NOMO-1 treated with dmso at 0.1 percent for 144 hours (cell line): ENCODE measurements around the gene TALDO1.
"Not testable (repeated sequence)": the region's sequence is repeated elsewhere in the genome, so short reads cannot be mapped to it uniquely, and the experiment has no call there.

ENCODE experiments used
- DNase-seq: peaks from one replicate; lab custom pipeline; 2025; ENCODE audit not compliant: unreplicated experiment; lab: John Stamatoyannopoulos, UW

Gene TALDO1

GRCh38 chr11:733072-733471 lies 14.2 kb upstream of the TALDO1 start:
- DNase-seq: no peak

- not testable (repeated sequence) for DNase-seq
These were observed 12.7 kb upstream of the TALDO1 start for GRCh38 chr11:734541-734940.

- no peak for DNase-seq
These were observed 9.9 kb upstream of the TALDO1 start for GRCh38 chr11:737366-737765.

GRCh38 chr11:737899-738298 lies 9.4 kb upstream of the TALDO1 start:
- not testable (repeated sequence) for DNase-seq

- DNase-seq: no peak
These were observed 5.1 kb upstream of the TALDO1 start for GRCh38 chr11:742156-742546.

GRCh38 chr11:742571-743201 lies 4.6 kb upstream of the TALDO1 start:
- DNase-seq: no peak

GRCh38 chr11:745428-745827 lies 1.8 kb upstream of the TALDO1 start:
- no peak for DNase-seq

GRCh38 chr11:746289-747157 lies 741 bp upstream of the TALDO1 start:
- no peak for DNase-seq

- no peak for DNase-seq
These were observed 719 bp downstream of the TALDO1 start for GRCh38 chr11:748007-748359.

GRCh38 chr11:749731-750130 lies 2.5 kb downstream of the TALDO1 start:
- DNase-seq: no peak

GRCh38 chr11:760236-760635 lies 13.0 kb downstream of the TALDO1 start:
- DNase-seq: no peak

GRCh38 chr11:761526-762108 lies 14.4 kb downstream of the TALDO1 start:
- no peak for DNase-seq

GRCh38 chr11:762421-763072 lies 15.3 kb downstream of the TALDO1 start:
- DNase-seq: peak; percentile 16

- DNase-seq: no peak
These were observed 15.8 kb downstream of the TALDO1 start for GRCh38 chr11:763073-763463.

GRCh38 chr11:763549-764321 lies 16.5 kb downstream of the TALDO1 start:
- DNase-seq: no peak

- DNase-seq: no peak
These were observed 17.2 kb downstream of the TALDO1 start for GRCh38 chr11:764322-765024.

- peak; percentile 45 for DNase-seq
These were observed 17.9 kb downstream of the TALDO1 start for GRCh38 chr11:765025-765801.

- DNase-seq: no peak
These were observed 18.5 kb downstream of the TALDO1 start for GRCh38 chr11:765802-766091.

- no peak for DNase-seq
These were observed 19.1 kb downstream of the TALDO1 start for GRCh38 chr11:766106-766935.
